K562 (cell line): ENCODE data around the gene TRIO. TPM values are rescaled to one million over a fixed set of nuclear protein-coding genes. Genes with fewer than 3 reads are reported as not detected.
"Not testable (repeated sequence)": the region's sequence is repeated elsewhere in the genome, so short reads cannot be mapped to it uniquely, and the experiment has no call there.

Source experiments
- ATAC-seq: fragments of 200-7000 bp; cut with Tn5 transposase; 3 replicates; pipeline ENCODE4 v1.9.1; 2020; ENCODE audit warnings: moderate library complexity
- BruUV-seq: library from RNA; stranded (reverse); fragments of 400-500 nt; replicated peaks from 2 replicates; lab custom pipeline; 2021; lab: Mats Ljungman, UMichigan
- CTCF ChIA-PET: fragments of 300-600 bp; formaldehyde crosslinking; extraction: SDS; loops from one replicate; lab custom pipeline; 2021; ENCODE audit warnings: low intra/inter-chr PET ratio; lab: Yijun Ruan, JAX
- POLR2A ChIA-PET: fragments of 300-600, 350-650 bp; sonication (Branson Sonifier 250); formaldehyde crosslinking; extraction: SDS; loops from one replicate; lab custom pipeline; 2021; ENCODE audit warnings: antibody characterized with exemption, inconsistent platforms; lab: Yijun Ruan, JAX
- DNase-seq, 4 experiments: peaks; one replicate each; pipeline versions ENCODE4 v3.0.0 to v3.0.0-alpha.2; 2011 to 2018; ENCODE audit warnings: low spot score in 3 of 4, mixed read lengths in 3 of 4; ENCODE audit errors: extremely low read depth in 1 of 4
- FAIRE-seq: peaks from 2 replicates; lab custom pipeline; 2011; peaks lifted over from hg19 to GRCh38; lab: Jason Lieb, UNC
- H2AFZ ChIP-seq: 2 replicates; pipeline ENCODE4 v1.6.0; 2011; ENCODE audit warnings: low read depth, low read length, control low read depth, inconsistent platforms
- H3K27ac ChIP-seq: fragments of 200-600 bp; 3 replicates; pipeline ENCODE4 v1.8.0; 2011; ENCODE audit warnings: low read depth, mild to moderate bottlenecking, control low read depth, inconsistent platforms, low read length, moderate library complexity, mixed read lengths; ENCODE audit errors: extremely low read depth
- H3K27me3 ChIP-seq, 2 experiments: fragments of 300-600 bp in 1 of 2; 2 replicates in 1 of 2; 3 replicates in 1 of 2; pipeline versions ENCODE4 v1.6.0 to v1.8.0; 2011; ENCODE audit warnings: inconsistent platforms in 2 of 2, low read length in 2 of 2, mild to moderate bottlenecking in 1 of 2, mixed read lengths in 1 of 2, moderate library complexity in 1 of 2; ENCODE audit not compliant: control insufficient read depth in 2 of 2, insufficient read depth in 2 of 2
- H3K36me3 ChIP-seq: fragments of 300-600 bp; 3 replicates; pipeline ENCODE4 v1.8.0; 2011; ENCODE audit warnings: mild to moderate bottlenecking, low read length, inconsistent platforms; ENCODE audit not compliant: control insufficient read depth, insufficient read depth
- H3K4me1 ChIP-seq, 2 experiments: fragments of 200-600 bp in 1 of 2; replicated peaks in 1 of 2; 2 replicates in 1 of 2; 3 replicates in 1 of 2; pipeline versions ENCODE4 v1.5.1 to v1.8.0; 2011; ENCODE audit warnings: inconsistent platforms in 2 of 2, low read length in 2 of 2, mild to moderate bottlenecking in 1 of 2, mixed read lengths in 1 of 2, moderate library complexity in 1 of 2; ENCODE audit not compliant: control insufficient read depth in 2 of 2, insufficient read depth in 2 of 2
- H3K4me2 ChIP-seq: 2 replicates; pipeline ENCODE4 v1.6.1; 2011; ENCODE audit warnings: low read length, control low read depth, inconsistent platforms, mixed read lengths; ENCODE audit not compliant: insufficient read depth
- H3K4me3 ChIP-seq: fragments of 200-600 bp; sonication (generic), shearing (Covaris generic); 2 replicates; pipeline ENCODE4 v1.5.1; 2016; ENCODE audit warnings: control low read depth, inconsistent platforms
- H3K79me2 ChIP-seq: fragments of 200-600 bp; 3 replicates; pipeline ENCODE4 v1.8.0; 2011; ENCODE audit warnings: low read length, inconsistent platforms; ENCODE audit not compliant: control insufficient read depth, insufficient read depth
- H3K9ac ChIP-seq, 2 experiments: 2 replicates each; pipeline versions ENCODE4 v1.6.0 to v1.6.1; 2011; ENCODE audit warnings: low read depth in 2 of 2, low read length in 2 of 2, control low read depth in 1 of 2, inconsistent platforms in 1 of 2, mild to moderate bottlenecking in 1 of 2, mixed read lengths in 1 of 2; ENCODE audit not compliant: insufficient read depth in 1 of 2
- H3K9me1 ChIP-seq: one replicate; pipeline ENCODE4 v1.6.0; 2011; ENCODE audit warnings: inconsistent platforms, mild to moderate bottlenecking, low read length, moderate library complexity; ENCODE audit not compliant: control insufficient read depth, insufficient read depth
- H3K9me3 ChIP-seq: replicated peaks from 2 replicates; pipeline ENCODE4 v1.5.1; 2011; ENCODE audit warnings: low read depth, low read length, inconsistent platforms; ENCODE audit not compliant: control insufficient read depth, insufficient read depth
- H4K20me1 ChIP-seq: replicated peaks from 2 replicates; pipeline ENCODE4 v1.6.1; 2011; ENCODE audit warnings: low read length, inconsistent platforms, mixed read lengths; ENCODE audit not compliant: control insufficient read depth, insufficient read depth
- CHD1 ChIP-seq: fragments of 200-600 bp; sonication (generic); IDR thresholded peaks from one replicate; pipeline ENCODE4 v1.6.1; 2012; ENCODE audit warnings: mild to moderate bottlenecking, moderate library complexity, low read length, inconsistent platforms
- WGBS: fragments of 100-300 bp; shearing (Covaris generic); methylation state at CpG from one replicate; pipeline ENCODE4 v1.1.6; 2016; ENCODE audit warnings: low coverage, mixed read lengths; ENCODE audit not compliant: insufficient coverage; ENCODE audit errors: missing lambda C conversion rate; 5-methylcytosine and 5-hydroxymethylcytosine counted together
- in situ Hi-C: fragments of 300-500 bp; cut with MboI; formaldehyde crosslinking; loops from 4 replicates; pipeline ENCODE4 v1.15.0; 2018; ENCODE audit warnings: inconsistent platforms, mixed read lengths
- intact Hi-C: fragments of 100-400 bp; cut with micrococcal nuclease; formaldehyde crosslinking; loops from 2 replicates; pipeline ENCODE4 v1.14.2; 2022
- polyA plus RNA-seq, 8 experiments: library from polyadenylated mRNA; depleted of rRNA in 4 of 8; stranded (reverse) in 5 of 8; unstranded in 3 of 8; fragments of >200 nt; fragmentation: Nextera tagmentation in 2 of 8; fragmentation: Illumina TruSeq in 1 of 8; extraction: Ambion mirVana in 2 of 8; extraction: Trizol in 1 of 8; gene quantifications; 2 replicates each; pipeline versions ENCODE4 v1.2.1 to v1.2.3, GENCODE V29; 2011 to 2014; ENCODE audit warnings: inconsistent platforms in 1 of 8, missing spikeins in 1 of 8
- total RNA-seq, 7 experiments: library from RNA; depleted of rRNA in 6 of 7; stranded (reverse); fragments of >200 nt in 6 of 7; fragmentation: Illumina TruSeq in 2 of 7; extraction: Trizol in 2 of 7; gene quantifications; 2 replicates each; pipeline versions ENCODE4 v1.2.1 to v1.2.3, GENCODE V29; 2011 to 2021; ENCODE audit warnings: low replicate concordance in 1 of 7
- TF ChIP-seq, protein P1 (sequence below): fragments of 450-650 bp; IDR thresholded peaks from 2 replicates; pipeline ENCODE4 v1.6.1; 2016; ENCODE audit warnings: low read depth
- TF ChIP-seq, protein P2 (sequence below): fragments of 250-450 bp; sonication (Bioruptor Pico); IDR thresholded peaks from 2 replicates; pipeline ENCODE4 v1.5.0; 2022; ENCODE audit warnings: mild to moderate bottlenecking

The TRIO gene
- total and polyA plus RNA-seq, 9 of the 15 experiments (the other 6 are each of a cell fraction or from before 2014, with no cell fraction given), result 0.24 to 5.0 (median 1.1) TPM

DNA sequence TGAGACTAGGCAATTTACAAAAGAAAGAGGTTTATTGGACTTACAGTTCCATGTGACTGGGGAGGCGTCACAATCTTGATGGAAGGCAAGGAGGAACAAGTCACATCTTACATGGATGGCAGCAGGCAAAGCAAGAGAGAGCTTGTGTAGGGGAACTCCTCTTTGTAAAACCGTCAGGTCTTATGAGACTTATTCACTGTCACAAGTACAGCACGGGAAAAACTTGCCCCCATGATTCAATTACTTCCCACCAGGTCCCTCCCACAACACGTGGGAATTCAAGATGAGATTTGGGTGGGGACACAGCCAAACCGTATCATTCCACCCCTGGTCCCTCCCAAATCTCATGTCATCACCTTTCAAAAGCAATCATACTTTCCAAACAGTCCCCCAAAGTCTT is 293.0 kb downstream of the TRIO start:
- H3K4me3 ChIP-seq, H3K36me3 ChIP-seq, H2AFZ ChIP-seq, H3K4me2 ChIP-seq, DNase-seq, in situ Hi-C loops, H3K9me1 ChIP-seq, H3K4me1 ChIP-seq, H3K79me2 ChIP-seq, intact Hi-C loops, POLR2A ChIA-PET, H3K27ac ChIP-seq, H3K9me3 ChIP-seq, CTCF ChIA-PET, H4K20me1 ChIP-seq, FAIRE-seq, ATAC-seq, H3K9ac ChIP-seq, BruUV-seq: not testable (repeated sequence)
- H3K27me3 ChIP-seq, result peaks cover 22 to 33% of the 10 kb centered on the region in 2 experiments; a peak in 4 of 5 replicates
- WGBS, result 2% methylated on average over 5 of the region's 5 CpGs

DNA sequence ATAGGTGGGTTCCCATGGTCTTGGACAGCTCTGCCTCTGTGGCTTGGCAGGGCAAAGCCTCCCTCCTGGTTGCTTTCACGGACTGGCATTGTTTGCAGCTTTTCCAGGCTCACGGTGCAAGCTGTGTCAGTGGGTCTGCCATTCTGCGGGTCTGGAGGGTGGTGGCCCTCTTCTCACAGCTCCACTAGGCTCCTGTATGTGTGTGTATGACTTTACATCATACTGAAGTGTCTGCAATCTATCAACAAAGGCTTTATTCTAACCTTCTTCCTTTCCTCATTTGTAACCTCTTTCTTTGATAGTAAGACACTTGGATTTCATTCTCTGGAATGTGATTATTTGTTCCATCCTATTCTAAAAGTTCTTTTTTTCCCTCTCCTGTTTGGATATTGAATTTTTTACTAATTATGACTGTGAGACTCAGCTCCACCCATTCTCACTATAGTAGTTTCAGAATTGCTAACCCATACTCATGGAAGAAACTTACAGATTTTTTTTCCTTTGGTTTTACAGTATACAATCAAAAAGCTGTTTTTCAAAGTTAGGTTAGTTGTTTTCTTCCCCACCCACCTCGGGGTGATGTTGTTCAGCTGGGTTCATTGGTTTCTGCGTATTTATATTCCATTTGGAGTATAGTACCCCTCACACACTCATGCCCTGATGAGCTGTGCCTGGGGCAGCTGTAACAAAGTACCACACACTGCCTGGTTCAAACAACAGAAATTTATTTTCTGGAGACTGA is 293.8 kb downstream of the TRIO start:
- Histone ChIP-seq H3K27me3 (peaks cover 29 to 37% of the 10 kb centered on the region in 2 experiments; a peak in 4 of 5 replicates), H2AFZ (no peak overlapping the region), H3K9me3 (no peaks in the 10 kb centered on the region), H3K4me1 (no peaks in the 10 kb centered on the region), H3K9ac (no peak overlapping the region), H3K36me3 (no peaks in the 10 kb centered on the region), H3K4me2 (no peak overlapping the region), H4K20me1 (no peaks in the 10 kb centered on the region; the same call in 1 of the 2 replicates), H3K4me3 (no peak overlapping the region), H3K9me1 (no peaks in the 10 kb centered on the region), H3K79me2 (no peaks in the 10 kb centered on the region), H3K27ac (no peak overlapping the region)
- ChIA-PET POLR2A (interaction anchor here (0.6 kb wide), 1 partner anchor 36 kb away, joined by 4 read pairs; no protein-coding TSS in a partner anchor), CTCF (no interaction called here)
- in situ Hi-C loops (no loop called here), intact Hi-C loops (no loop called here)
- BruUV-seq, result no TSS peak
- ATAC-seq (no peak), FAIRE-seq (no peak), DNase-seq (no peak)
- WGBS, result 0% methylated on average over 5 of the region's 5 CpGs
- TF ChIP-seq, protein P1, sequence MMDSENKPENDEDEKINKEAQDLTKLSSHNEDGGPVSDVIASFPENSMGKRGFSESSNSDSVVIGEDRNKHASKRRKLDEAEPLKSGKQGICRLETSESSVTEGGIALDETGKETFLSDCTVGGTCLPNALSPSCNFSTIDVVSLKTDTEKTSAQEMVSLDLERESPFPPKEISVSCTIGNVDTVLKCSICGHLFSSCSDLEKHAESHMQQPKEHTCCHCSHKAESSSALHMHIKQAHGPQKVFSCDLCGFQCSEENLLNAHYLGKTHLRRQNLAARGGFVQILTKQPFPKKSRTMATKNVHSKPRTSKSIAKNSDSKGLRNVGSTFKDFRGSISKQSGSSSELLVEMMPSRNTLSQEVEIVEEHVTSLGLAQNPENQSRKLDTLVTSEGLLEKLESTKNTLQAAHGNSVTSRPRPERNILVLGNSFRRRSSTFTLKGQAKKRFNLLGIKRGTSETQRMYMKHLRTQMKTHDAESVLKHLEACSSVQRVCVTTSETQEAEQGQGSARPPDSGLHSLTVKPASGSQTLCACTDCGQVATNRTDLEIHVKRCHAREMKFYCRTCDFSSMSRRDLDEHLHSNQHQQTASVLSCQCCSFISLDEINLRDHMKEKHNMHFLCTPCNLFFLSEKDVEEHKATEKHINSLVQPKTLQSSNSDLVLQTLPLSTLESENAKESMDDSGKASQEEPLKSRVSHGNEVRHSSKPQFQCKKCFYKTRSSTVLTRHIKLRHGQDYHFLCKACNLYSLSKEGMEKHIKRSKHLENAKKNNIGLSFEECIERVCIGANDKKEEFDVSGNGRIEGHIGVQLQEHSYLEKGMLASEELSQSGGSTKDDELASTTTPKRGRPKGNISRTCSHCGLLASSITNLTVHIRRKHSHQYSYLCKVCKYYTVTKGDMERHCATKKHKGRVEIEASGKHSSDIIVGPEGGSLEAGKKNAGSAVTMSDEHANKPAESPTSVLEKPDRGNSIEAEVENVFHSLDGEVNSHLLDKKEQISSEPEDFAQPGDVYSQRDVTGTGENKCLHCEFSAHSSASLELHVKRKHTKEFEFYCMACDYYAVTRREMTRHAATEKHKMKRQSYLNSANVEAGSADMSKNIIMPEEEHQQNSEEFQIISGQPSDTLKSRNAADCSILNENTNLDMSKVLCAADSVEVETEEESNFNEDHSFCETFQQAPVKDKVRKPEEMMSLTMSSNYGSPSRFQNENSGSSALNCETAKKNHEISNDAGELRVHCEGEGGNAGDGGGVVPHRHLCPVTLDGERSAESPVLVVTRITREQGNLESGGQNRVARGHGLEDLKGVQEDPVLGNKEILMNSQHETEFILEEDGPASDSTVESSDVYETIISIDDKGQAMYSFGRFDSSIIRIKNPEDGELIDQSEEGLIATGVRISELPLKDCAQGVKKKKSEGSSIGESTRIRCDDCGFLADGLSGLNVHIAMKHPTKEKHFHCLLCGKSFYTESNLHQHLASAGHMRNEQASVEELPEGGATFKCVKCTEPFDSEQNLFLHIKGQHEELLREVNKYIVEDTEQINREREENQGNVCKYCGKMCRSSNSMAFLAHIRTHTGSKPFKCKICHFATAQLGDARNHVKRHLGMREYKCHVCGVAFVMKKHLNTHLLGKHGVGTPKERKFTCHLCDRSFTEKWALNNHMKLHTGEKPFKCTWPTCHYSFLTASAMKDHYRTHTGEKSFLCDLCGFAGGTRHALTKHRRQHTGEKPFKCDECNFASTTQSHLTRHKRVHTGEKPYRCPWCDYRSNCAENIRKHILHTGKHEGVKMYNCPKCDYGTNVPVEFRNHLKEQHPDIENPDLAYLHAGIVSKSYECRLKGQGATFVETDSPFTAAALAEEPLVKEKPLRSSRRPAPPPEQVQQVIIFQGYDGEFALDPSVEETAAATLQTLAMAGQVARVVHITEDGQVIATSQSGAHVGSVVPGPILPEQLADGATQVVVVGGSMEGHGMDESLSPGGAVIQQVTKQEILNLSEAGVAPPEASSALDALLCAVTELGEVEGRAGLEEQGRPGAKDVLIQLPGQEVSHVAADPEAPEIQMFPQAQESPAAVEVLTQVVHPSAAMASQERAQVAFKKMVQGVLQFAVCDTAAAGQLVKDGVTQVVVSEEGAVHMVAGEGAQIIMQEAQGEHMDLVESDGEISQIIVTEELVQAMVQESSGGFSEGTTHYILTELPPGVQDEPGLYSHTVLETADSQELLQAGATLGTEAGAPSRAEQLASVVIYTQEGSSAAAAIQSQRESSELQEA, result no peak
- TF ChIP-seq, protein P2, sequence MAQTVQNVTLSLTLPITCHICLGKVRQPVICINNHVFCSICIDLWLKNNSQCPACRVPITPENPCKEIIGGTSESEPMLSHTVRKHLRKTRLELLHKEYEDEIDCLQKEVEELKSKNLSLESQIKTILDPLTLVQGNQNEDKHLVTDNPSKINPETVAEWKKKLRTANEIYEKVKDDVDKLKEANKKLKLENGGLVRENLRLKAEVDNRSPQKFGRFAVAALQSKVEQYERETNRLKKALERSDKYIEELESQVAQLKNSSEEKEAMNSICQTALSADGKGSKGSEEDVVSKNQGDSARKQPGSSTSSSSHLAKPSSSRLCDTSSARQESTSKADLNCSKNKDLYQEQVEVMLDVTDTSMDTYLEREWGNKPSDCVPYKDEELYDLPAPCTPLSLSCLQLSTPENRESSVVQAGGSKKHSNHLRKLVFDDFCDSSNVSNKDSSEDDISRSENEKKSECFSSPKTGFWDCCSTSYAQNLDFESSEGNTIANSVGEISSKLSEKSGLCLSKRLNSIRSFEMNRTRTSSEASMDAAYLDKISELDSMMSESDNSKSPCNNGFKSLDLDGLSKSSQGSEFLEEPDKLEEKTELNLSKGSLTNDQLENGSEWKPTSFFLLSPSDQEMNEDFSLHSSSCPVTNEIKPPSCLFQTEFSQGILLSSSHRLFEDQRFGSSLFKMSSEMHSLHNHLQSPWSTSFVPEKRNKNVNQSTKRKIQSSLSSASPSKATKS (CRISPR knock-in tag), result no peak
- no peak for TF ChIP-seq CHD1
